Measurements from ENCODE around the gene LSR. TPM values are rescaled to one million over a fixed set of nuclear protein-coding genes. Genes with fewer than 3 reads are reported as not detected.
A peak's percentile ranks its signal among the peaks of the same experiment; 100 is the strongest.

The LSR gene, protein sequence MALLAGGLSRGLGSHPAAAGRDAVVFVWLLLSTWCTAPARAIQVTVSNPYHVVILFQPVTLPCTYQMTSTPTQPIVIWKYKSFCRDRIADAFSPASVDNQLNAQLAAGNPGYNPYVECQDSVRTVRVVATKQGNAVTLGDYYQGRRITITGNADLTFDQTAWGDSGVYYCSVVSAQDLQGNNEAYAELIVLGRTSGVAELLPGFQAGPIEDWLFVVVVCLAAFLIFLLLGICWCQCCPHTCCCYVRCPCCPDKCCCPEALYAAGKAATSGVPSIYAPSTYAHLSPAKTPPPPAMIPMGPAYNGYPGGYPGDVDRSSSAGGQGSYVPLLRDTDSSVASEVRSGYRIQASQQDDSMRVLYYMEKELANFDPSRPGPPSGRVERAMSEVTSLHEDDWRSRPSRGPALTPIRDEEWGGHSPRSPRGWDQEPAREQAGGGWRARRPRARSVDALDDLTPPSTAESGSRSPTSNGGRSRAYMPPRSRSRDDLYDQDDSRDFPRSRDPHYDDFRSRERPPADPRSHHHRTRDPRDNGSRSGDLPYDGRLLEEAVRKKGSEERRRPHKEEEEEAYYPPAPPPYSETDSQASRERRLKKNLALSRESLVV
- 0.07 TPM in 1 of 2 replicates, not detected in the other for total RNA-seq (2014; rRNA removed; shearing (Covaris generic))

DNA sequence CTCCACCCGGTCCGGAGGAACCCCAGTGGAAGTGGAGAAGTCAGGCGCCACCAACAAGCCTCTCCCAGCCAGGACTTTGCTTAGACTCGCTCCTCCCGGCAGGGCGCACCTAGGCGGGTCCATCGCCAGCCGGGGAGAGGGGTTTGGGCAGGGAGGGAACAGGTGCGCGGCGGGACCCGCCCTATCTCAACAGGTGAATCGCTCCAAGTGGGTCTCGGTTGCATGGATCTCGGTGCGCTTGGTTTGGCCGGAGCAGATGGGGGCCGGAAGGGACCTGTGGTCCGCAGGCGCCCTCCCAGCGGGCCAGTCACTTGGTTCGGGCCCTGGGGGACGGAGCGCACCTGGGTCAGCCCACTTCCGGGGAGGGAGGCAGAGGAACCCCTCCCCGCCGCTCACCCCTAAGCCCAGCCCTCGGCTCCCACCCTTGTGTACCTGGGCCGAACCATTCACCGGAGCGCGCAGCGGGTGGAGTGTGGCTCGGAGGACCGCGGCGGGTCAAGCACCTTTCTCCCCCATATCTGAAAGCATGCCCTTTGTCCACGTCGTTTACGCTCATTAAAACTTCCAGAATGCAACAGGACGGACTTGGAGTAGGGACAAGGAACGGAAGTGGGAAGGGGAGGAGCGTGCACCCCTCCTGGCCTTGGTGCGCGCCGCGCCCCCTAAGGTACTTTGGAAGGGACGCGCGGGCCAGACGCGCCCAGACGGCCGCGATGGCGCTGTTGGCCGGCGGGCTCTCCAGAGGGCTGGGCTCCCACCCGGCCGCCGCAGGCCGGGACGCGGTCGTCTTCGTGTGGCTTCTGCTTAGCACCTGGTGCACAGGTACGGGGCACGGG, at the start of gene LSR:
Gene LSR, plus strand, starts transcription at position 693 of the 836 bp plus-strand sequence. Its CDS starts 21 bp downstream, at position 714.
- no peak for DNase-seq (ENCODE audit: low read depth)

DNA sequence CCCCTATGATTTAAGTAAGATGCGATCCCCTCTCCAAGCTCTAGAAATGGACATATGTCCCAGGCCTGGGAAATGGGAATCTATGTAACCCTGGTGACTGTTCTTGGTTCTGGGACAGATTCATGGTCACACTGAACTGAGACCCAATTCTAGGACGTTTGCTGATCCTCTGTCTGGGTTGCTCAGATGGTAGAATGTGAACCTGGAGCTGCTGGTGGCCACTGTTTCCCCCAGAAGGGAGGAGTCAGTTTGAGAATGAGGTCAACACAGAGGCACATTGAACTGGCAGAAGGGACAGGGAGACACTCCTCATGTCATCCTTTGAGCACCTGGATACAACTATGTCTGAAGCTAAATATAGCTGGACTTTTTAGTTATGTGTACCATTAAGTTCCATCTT, 49.3 kb upstream of the LSR start:
- DNase-seq (ENCODE audit: low read depth), result no peak

DNA sequence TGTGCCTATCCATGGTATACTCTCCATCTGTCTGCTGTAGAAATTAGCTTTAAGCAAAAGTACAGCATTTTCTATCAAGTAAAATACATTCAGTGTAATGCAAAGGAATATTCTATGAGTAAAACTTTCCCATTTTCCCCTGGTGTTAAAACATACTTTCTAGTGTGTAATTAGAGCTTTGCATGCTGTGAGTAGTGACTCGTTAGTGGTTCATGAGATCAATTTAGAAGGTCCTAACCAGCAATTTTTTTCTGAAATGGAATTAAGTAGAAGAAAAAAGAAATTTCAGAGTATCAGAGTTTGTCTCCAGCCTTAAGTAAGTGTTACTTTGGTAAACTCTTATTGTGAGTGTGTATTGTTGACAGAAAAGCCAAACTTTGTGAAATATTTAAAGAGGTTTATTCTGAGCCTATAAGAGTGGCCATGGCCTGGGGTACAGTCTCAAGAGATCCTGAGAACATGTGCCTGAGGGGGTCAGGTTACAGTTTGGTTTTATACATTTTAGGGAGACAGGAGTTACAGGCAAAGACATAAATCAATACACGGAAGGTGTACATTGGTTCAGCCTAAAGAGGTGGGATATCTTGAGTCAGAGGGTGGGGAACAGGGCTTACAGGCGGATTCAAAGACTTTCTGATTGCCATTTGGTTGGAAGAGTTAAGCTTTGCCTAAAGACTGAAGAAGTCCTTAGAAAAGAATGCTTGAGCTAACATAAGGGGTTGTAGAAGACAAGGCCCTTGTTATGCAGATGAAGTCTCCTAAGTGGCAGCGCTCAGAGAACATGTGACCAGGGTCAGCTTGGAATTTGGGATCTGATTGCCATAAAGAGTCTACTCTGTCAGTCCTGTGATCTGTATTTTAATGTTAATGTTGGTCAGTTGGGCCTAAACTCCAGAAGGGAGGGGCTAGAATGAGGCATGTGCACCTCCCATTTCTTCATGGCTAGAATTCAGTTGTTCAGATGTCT, 45.8 kb upstream of the LSR start:
- no peak for DNase-seq (ENCODE audit: low read depth)

DNA sequence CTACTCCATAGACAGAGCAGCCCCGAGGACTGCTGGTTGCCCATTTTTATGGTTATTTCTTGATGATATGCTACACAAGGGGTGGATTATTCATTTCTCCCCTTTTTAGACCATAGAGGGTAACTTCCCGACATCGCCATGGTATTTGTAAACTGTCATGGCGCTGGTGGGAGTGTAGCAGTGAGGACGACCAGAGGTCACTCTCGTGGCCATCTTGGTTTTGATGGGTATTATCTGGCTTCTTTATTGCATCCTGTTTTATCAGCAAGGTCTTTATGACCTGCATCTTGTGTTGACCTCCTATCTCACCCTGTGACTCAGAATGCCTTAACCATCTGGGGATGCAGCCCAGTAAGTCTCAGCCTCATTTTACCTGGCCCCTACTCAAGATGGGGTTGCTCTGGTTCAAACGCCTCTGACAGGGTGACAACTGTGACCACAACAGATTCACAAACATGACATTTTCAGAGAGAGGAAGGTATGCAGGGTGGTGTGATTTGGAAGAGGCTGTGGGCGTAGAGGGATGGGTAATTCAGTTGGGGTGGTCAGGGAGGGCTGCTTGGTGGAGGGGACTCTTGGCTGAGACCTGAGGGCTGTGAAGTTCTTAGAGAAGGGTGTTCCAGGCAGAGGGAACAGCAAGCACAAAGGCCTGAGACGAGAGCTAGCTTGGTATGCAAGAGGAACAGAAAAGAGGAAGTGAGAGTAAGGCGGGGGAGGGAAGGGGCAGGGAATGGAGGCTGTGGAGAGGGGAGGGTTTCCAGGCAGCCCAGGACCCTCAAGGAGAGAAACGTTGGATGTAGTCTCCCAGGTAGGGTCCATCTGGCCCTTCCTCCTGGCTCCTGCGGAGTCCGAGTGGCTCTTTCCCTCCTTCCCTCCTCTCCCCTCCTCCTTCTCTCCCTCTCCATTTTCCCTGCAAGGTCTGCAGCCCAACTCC, 43.7 kb upstream of the LSR start:
- DNase-seq (ENCODE audit: low read depth), result no peak

DNA sequence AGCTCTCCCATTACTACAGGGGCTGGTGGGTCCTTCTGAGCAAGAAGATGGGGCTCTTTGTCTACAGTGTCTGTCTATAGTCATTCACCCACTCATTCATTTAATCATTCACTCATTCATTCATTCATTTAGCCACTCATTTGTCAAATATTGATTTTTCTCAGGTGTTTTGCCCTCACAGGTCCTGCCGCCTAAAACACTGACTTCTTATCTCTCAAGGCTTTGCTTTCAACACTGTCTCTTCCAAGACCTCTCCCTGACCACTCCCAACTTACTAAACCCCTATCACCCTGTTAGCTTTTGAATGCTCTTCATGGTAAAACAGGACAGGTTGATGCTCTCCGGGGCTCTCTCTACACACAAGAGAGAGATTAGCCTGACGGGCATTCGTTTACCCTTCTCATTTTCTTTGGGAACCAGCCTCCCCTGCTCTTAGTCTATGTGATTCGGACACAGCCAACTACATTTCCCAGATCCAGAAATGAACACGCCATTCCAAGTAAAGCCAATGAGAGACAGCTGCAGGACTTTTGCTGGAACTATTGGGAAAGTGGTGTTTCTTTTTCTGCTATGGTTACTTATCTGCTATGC, 43.0 kb upstream of the LSR start:
- no peak for DNase-seq (ENCODE audit: low read depth)

DNA sequence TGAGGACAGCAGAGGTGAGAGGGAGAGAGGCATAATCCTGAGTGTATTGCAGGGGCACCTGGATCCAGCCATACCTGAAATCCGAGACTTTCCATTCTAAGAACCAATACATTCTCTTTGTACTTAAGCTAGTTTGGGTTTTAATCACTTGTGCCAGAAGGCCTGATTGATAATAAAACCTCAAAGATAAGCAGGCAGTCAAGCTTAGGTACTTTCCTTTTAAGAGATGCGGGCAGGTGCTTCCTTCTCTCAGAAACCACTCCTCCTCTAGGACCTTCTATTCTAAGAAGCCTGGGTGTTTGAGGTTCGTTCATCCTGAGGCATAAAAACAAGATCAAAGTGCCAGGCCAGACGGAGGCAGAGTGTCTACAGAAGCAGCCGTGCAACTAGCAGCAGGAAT, 42.4 kb upstream of the LSR start:
- no peak for DNase-seq (ENCODE audit: low read depth)

DNA sequence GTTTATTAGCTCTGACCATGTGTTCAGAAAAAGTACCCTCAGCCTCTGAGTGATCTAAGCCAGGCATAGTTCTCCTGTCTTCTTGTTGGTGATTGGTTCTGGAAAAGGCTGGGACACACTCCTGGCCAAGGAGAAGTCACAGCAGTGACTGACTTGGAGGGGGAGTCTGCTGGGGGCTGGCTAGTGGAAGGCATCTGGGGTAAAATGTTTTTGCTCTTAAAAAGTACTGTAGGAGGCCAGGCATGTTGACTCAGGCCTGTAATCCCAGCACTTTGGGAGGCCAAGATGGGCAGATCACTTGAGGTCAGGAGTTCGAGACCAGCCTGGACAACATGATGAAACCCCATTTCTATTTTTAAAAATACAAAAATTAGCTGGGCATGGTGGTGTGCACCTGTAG, 41.9 kb upstream of the LSR start:
- no peak for DNase-seq (ENCODE audit: low read depth)

DNA sequence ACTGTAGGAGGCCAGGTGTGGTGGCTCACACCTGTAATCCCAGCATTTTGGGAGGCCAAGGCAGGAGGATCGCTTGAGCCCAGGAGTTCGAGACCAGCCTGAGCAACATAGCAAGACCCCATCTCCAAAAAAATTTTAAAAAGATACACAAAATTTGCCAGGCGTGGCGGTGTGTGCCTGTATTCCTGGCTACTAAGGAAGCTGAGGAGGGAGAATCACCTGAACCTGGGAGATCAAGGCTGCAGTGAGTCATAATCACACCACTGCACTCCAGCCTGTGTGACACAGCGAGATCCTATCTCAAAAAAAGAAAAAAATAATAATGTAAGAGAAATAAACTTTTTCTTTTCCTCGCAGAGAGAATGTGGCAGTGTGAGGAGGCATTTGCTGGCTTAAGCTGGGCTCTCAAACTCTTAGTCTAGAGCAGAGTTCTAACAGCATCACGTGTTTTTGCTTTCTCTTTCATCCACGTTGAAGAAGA, 41.4 kb upstream of the LSR start:
- peak; percentile 38 for DNase-seq (ENCODE audit: low read depth)

DNA sequence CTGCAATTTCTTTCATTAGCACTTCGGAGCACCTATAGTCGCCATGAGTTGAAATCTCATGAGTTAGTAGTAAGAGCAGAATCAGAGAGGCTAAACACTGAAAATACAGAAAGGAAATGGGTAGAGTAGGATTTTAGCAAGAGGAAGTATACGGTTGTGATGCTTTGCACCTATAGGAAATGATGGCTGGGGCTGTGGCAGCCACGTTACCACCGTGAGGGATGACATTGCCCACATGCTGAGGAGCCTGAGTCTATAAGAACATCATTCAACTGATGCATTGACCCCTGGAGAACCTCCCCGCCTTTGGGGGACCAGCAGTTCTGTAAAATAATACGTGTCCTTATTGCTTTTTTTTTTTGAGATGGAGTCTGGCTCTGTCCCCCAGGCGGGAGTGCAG, 40.7 kb upstream of the LSR start:
- DNase-seq (ENCODE audit: low read depth), result no peak

DNA sequence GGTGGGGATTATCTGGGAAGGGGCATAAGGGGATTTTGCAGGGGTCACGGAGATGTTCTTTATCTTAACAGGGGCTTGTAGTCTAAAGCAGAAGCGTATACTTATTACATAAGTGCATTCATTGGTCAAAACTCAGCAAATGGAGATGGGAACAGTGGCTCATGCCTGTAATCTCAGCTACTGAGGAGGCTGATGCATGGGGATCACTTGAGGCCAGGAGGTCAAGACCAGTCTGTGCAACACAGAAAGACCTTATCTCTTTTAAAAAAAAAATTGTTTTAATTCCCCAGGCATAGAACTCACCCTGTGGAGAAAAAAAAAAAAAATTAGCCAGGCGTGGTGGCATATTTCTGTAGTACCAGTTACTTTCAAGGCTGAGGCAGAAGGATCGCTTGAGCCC, 39.2 kb upstream of the LSR start:
- DNase-seq (ENCODE audit: low read depth), result no peak

DNA sequence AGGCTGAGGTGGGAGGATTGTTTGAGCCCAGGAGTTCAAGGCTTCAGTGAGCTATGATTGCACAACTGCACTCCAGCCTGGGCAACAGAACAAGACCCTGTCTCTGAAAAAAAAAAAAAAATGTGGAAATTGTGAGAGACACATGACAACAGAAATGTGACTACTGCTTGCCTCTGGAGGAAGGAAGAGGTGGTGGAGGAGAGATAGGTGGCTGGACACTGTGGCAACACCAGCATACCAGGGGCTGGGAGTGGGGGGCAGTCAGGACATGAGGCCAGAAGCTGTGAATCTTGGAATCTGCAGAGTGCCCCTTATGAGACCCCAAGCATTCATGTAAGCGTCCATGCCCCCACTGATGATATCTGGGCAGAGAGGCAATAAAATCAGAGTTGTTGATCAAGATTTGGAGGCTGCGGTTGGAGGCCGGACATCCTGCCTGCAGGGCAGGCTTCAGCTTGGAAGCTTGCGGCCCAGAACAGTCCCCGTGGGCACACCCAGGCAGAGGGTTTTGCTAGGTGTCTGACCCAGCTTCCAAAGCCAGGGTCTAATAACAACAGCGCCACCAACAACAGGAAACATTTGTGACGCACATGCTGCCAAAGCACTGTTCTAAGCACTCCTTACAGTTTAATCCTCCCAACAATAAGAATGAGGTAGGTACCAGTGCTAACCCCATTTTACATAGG, 37.1 kb upstream of the LSR start:
- DNase-seq (ENCODE audit: low read depth), result no peak

DNA sequence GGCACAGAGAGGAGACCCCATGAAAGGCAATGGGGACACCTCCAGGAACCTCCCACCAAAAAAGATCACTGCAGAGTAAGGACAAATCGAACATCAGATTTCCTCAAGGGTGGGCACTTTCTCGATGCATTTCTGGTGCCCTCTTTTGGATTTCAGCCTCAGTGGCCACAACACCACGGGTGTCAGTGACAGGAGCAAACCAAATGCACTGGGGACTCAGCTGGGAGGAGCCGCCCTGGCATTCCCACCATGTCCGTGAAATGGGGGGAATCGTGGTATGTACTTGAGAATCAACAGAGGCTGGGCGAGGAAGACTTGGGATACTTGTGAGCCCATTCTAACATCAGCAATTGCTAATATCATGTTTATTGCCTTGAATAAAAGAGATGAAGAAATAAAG, 36.6 kb upstream of the LSR start:
- no peak for DNase-seq (ENCODE audit: low read depth)

DNA sequence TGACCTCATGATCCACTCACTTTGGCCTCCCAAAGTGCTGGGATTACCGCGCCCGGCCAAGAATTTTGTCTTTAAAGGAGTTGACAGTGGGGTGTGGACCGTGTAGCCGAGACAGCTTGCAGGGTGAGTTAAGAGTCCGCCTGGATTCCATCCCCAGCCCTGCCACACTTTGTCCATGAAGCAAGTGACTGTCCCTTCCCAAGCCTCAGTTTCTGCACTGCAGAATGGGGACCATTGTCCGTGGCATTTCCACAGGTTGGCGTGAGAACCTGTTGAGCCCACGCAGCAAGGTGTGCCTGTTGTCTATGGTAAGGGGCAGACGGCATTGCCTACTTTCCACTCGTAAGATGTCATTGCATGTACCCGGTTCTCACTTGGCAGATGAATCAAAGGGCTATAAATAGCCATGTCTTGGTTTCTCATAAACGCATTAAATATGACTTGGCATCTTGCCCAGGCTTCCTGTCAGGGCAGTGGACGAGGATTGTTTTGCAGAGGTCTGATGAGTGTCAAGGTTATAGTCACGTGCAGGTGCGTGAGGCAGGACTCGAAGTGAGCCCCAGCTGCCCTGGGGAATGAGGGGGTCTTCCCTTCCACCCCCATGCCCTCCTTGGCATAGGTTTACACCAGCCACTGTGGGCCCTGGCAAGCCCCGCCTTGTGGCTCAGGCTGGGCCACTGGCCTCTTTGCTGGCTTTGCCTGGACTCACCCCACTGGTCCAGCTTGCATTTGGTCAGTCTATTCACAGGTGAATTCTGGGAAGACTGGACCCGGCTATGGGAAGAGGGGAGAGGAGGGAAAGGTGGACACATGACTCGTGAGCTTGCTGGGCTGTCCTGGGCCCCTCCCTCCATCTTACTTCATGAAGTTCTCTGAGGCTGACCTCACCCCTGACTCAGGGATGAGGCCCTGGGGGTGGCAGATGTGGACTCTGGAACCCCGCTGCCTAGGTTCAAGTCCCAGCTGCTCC, 34.9 kb upstream of the LSR start:
- DNase-seq (ENCODE audit: low read depth), result peak; percentile 90

DNA sequence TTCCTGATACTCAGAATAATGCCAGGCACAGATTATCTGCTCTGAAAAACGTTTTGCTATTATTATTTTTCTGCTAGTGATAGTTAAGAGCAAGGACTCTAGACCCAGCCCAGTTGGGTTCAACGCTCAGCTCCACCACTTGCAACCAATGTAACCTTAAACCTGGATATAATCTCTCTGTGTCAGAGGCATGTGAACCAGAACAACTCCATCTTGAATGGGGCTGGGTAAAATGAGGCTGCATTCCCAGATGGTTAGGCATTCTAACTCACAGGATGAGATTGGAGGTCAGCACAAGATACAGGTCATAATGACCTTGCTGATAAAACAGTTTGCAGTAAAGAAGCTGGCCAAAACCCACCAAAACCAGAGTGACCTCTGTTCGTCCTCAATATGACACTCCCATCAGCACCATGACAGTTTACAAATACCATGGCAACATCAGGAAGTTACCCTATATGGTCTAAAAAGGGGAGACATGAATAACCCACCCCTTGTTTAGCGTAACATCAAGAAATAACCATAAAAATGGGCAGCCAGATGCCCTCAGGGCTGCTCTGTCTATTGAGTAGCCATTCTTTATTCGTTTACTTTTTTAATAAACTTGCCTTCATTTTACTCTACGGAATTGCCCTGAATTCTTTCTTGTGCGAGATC, 33.9 kb upstream of the LSR start:
- DNase-seq (ENCODE audit: low read depth), result no peak

DNA sequence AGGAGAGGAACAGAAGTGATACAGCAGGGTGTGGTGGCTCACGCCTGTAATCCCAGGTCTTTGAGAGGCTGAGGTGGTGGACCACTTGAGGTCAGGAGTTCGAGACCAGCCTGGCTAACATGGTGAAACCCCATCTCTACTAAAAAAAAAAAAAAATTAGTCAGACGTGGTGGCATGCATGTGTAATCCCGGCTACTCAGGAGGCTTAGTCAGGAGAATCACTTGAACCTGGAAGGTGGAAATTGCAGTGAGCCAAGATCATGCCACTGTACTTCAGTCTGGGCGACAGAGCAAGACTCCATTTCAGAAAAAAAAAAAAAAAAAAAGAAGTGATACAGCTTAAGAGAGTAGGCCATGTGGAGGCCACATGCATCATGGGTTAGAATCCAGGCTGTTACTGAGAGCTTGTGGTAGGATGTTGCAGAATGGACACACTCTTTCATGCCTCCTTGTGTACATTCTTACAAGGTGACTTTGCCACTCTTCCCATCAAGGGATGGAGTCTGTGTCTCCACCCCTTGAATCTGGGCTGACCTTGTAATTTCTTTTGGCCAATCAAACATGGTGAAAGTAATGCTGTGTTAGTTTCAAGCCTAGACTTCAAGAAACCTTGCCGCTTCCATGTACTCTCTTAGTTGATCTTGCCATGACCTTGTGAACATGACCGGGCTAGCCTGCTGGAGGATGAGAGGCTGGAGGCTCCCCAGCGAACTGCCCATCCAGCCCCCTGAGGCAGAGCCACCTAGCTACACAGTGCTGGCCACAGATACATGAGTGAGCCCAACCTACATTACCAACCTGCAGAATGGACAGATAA, 32.6 kb upstream of the LSR start:
- DNase-seq (ENCODE audit: low read depth), result peak; percentile 36

DNA sequence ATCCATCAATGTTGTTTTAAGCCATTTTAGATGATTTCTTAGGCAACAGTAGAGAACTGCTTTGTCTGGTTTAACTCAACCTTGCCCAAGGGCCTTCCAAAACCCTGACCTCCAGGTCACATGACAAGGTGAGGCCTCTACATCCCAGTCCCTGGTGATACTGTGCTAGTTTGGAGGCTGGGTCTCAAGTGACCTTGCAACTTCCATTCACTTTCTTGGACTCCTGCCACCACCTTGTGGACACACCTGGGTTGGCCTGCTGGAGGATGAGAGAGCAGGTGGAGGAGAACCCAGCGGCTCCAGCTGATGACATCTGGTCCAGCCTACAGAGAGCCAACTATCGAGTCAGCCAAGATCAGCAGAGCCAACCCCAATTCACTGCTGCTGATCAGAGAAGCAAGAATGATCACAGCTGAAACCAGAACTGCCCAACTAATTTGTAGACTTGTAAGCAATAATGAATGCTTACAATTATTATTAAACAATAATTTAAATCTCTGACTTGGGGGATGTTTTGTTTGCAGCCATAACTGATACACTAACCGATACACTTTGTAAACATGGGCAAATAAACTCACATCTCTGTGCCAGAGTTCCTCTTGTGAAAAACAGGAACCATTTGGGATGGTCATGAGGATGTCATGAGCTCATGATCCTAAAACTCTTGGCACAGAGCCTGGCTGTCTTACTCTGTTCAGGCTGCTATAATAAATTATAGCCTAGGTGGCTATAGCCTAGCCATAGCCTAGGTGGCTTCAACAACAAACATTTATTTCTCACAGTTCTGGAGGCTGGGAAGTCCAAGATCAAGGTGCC, 31.8 kb upstream of the LSR start:
- no peak for DNase-seq (ENCODE audit: low read depth)
